Gastroesophageal sphincter (tissue), 4 donors: ENCODE measurements around the gene GAL3ST3. TPM values are rescaled to one million over a fixed set of nuclear protein-coding genes. Genes with fewer than 3 reads are reported as not detected.

Experiments used
- ATAC-seq: fragments of 150-250 bp; one replicate; pipeline ENCODE4 v1.9.1; 2016; ENCODE audit warnings: mild to moderate bottlenecking, moderate library complexity
- H3K27ac ChIP-seq, 4 donors: fragments of 200-600 bp; sonication (generic) in 3 of 4; 1 replicate in 3 of 4; 2 replicates in 1 of 4; pipeline ENCODE4 v1.5.1; 2016 to 2019
- H3K27me3 ChIP-seq: fragments of 200-600 bp; sonication (generic); one replicate; pipeline ENCODE4 v1.5.1; 2019
- H3K36me3 ChIP-seq, 2 donors: fragments of 200-600 bp; sonication (generic); one replicate each; pipeline ENCODE4 v1.5.1; 2019; ENCODE audit warnings: control low read depth in 1 of 2
- H3K4me1 ChIP-seq, 3 donors: fragments of 200-600 bp; sonication (generic); 1 replicate in 2 of 3; 2 replicates in 1 of 3; pipeline ENCODE4 v1.5.1; 2016 to 2019; ENCODE audit warnings: control low read depth in 2 of 3
- H3K4me3 ChIP-seq, 2 donors: fragments of 200-600 bp; sonication (generic); one replicate each; pipeline ENCODE4 v1.5.1; 2019; ENCODE audit warnings: mild to moderate bottlenecking in 1 of 2, moderate library complexity in 1 of 2
- H3K9me3 ChIP-seq, 3 donors: fragments of 200-600 bp; sonication (generic); one replicate each; pipeline ENCODE4 v1.5.1; 2017 to 2019; ENCODE audit warnings: control low read depth in 2 of 3
- EP300 ChIP-seq: sonication (generic); formaldehyde crosslinking; IDR thresholded peaks from one replicate; pipeline ENCODE4 v1.6.1; 2017; ENCODE audit warnings: antibody characterized with exemption, mild to moderate bottlenecking
- POLR2A ChIP-seq, 2 donors: fragments of 450-650 bp; IDR thresholded peaks; one replicate each; pipeline ENCODE4 v1.6.1; 2017; ENCODE audit warnings: antibody characterized with exemption in 2 of 2, mild to moderate bottlenecking in 2 of 2, moderate library complexity in 1 of 2
- POLR2AphosphoS5 ChIP-seq: sonication (generic); formaldehyde crosslinking; IDR thresholded peaks from one replicate; pipeline ENCODE4 v1.6.1; 2017; ENCODE audit warnings: antibody characterized with exemption
- WGBS, 2 donors: methylation state at CpG; one replicate each; pipeline ENCODE4 v1.1.5; 2018; ENCODE audit warnings: low coverage in 1 of 2; 5-methylcytosine and 5-hydroxymethylcytosine counted together
- total RNA-seq, 4 donors: library from RNA; depleted of rRNA; stranded (reverse); fragments of >200 nt; gene quantifications; one replicate each; pipeline ENCODE4 v1.1.0, GENCODE V29; 2016
- TF ChIP-seq, protein P1 (sequence below), 4 experiments: fragments of 200-600 bp in 2 of 4; fragments of 450-650 bp in 2 of 4; sonication (generic) in 1 of 4; IDR thresholded peaks; one replicate each; pipeline ENCODE4 v1.5.1; 2017 to 2019; ENCODE audit warnings: antibody characterized with exemption in 4 of 4, mild to moderate bottlenecking in 2 of 4, moderate library complexity in 2 of 4

The GAL3ST3 gene
- total RNA-seq, 4 donors from 2014 or later: 1.2 to 7.8 (median 2.2) TPM

DNA sequence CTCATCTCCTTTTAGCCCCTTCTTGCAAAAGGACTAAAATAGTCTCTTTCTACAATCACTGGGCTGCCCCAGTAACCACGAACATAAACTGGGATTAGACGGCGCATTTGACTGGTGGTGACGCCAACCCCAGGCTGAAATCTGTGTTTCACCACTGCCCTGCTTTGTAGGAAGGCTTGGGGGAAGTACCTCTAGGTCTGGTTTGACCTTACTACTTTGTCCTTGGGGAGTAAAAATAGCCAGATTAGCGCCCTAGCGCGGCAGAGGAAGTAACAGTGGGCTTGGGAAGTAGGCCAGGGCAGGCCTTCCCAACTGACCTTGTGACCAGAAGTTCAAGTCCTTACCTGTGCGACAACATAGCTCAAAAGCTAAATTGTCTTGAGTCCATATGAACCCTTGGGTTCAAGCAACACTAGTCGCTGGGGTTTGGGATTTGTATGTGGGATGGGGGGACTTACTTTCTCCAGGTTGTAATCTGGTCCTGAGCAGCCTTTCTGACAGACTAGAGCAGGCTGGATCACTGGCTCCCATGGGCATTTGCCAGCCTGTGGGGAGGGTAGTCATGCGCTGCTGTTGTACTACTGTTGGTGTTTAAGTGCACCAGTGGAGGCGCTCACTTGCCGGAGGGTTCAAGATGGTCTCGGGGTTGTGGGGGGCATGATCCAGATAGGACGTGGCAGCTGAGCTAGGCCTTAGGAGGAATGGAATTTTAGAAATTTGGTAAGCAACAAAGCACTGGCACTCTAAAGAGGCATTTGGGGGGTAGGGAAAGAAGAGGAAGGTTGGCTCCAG lies 20.2 kb upstream of the GAL3ST3 start:
- H3K4me1 ChIP-seq: peaks cover 3 to 45% (median 18%) of the 10 kb centered on the region in 3 donors
- peak; percentile 16 for ATAC-seq
- WGBS, 2 donors: 12% methylated on average over 5 of the region's 14 CpGs; no CpG with 5 or more reads in 1 of the 2 donors
- peak overlapping the region; percentile 78 to 99 for H3K4me3 ChIP-seq
- no peaks in the 10 kb centered on the region for H3K27me3 ChIP-seq
- H3K36me3 ChIP-seq: peaks cover 0 to 51% of the 10 kb centered on the region in 2 donors
- TF ChIP-seq POLR2AphosphoS5 (peak; percentile 30), POLR2A (IDR thresholded peaks at IDR 0.05) (no peak)
- TF ChIP-seq, protein P1, sequence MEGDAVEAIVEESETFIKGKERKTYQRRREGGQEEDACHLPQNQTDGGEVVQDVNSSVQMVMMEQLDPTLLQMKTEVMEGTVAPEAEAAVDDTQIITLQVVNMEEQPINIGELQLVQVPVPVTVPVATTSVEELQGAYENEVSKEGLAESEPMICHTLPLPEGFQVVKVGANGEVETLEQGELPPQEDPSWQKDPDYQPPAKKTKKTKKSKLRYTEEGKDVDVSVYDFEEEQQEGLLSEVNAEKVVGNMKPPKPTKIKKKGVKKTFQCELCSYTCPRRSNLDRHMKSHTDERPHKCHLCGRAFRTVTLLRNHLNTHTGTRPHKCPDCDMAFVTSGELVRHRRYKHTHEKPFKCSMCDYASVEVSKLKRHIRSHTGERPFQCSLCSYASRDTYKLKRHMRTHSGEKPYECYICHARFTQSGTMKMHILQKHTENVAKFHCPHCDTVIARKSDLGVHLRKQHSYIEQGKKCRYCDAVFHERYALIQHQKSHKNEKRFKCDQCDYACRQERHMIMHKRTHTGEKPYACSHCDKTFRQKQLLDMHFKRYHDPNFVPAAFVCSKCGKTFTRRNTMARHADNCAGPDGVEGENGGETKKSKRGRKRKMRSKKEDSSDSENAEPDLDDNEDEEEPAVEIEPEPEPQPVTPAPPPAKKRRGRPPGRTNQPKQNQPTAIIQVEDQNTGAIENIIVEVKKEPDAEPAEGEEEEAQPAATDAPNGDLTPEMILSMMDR (IDR thresholded peaks at IDR 0.05): no peak
- H3K9me3 ChIP-seq: no peaks in the 10 kb centered on the region
- peak overlapping the region; percentile 85 to 95 (median 90) for H3K27ac ChIP-seq

DNA sequence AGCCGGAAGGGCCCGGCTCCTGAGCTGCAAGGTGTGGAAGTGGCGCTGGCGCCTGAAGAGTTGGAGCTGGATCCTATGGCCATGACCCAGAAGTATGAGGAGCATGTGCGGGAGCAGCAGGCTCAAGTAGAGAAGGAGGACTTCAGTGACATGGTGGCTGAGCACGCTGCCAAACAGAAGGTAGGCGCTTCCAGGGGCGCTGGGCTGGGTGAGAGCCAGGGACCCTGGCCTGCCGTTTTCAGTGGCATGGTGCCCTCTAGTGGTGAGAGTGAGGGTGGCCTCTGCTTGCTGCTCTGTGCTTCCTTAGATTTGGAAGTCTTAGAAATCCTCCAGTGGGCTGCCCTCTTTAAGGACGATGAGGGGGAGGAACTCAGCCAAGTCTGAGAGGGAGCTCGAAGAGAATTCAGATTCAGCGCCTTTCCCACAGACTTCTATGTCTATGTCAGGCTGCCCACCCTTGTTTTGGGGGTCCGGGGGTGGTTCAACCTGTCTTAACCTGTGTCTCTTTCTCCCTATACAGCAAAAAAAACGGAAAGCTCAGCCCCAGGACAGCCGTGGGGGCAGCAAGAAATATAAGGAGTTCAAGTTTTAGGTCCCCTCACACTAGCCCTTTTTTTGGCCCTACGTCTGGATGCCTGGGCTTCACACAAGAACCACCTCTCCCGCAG lies 19.3 kb upstream of the GAL3ST3 start:
- peak overlapping the region; percentile 85 to 95 (median 90) for H3K27ac ChIP-seq
- no peak overlapping the region for H3K4me3 ChIP-seq
- peaks cover 3 to 45% (median 18%) of the 10 kb centered on the region in 3 donors for H3K4me1 ChIP-seq
- ATAC-seq: peak; percentile 27
- H3K27me3 ChIP-seq: no peaks in the 10 kb centered on the region
- no peaks in the 10 kb centered on the region for H3K9me3 ChIP-seq
- WGBS, 2 donors: 27 to 43% methylated on average over 2 to 3 of the region's 17 CpGs
- peaks cover 4 to 54% of the 10 kb centered on the region in 2 donors for H3K36me3 ChIP-seq
- TF ChIP-seq, protein P1 (IDR thresholded peaks at IDR 0.05): peak; percentile 76 to 93 (median 86)
- TF ChIP-seq POLR2AphosphoS5: no peak

DNA sequence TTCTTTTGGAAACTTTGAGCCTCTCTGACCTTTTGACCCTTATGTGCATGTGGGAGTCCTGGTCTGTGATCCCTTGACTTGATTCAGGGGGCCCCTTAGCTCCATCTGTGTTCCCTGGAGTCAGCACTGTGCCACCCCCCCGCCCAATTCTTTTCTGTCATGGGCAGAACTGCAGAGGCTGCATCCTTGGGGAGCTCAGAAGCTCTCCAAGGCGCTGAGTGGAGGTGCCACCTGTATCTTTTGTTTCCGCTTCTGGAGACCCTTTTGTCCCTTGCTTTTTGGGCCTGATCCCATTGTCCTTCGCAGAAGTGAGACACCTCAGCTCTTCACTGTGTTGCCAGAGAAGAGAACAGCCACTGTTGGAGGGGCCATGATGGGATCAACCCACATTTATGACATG lies 18.7 kb upstream of the GAL3ST3 start:
- Histone ChIP-seq H3K27ac (peak overlapping the region in 3 of 4 donors; percentile 90 to 95 (median 91)), H3K27me3 (no peaks in the 10 kb centered on the region), H3K36me3 (peaks cover 4 to 61% of the 10 kb centered on the region in 2 donors), H3K9me3 (no peaks in the 10 kb centered on the region), H3K4me1 (peaks cover 3 to 41% (median 18%) of the 10 kb centered on the region in 3 donors), H3K4me3 (no peak overlapping the region)
- no CpG with 5 or more reads among the region's 4 CpGs for WGBS, 2 donors
- no peak for ATAC-seq
- no peak for TF ChIP-seq EP300
- TF ChIP-seq POLR2A (IDR thresholded peaks at IDR 0.05): no peak
- TF ChIP-seq, protein P1 (IDR thresholded peaks at IDR 0.05): no peak
- no peak for TF ChIP-seq POLR2AphosphoS5

DNA sequence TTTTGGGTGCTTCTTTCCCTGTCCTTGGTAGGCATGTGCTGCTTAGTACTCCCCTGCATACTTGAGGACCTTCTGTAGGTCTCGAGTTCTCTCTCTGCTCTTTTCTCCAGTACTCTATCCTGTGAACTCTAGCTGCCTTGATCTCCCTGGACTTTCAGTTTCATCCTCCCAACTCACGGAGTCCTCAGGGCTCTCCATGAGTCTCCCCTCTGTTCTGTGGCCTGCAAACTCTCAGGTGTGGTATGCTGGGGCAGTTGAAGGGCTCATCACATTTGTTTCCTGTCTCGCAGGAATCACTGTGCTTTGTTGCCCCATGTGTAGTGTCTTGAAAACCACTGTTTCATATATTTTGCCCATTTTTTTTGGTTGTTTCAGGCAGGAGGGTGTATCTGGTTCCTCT lies 17.8 kb upstream of the GAL3ST3 start:
- Histone ChIP-seq H3K36me3 (peaks cover 6 to 70% of the 10 kb centered on the region in 2 donors), H3K27me3 (no peaks in the 10 kb centered on the region), H3K27ac (peak overlapping the region in 1 of 4 donors; percentile 95), H3K9me3 (no peaks in the 10 kb centered on the region), H3K4me1 (peaks cover 3 to 32% (median 18%) of the 10 kb centered on the region in 3 donors), H3K4me3 (no peak overlapping the region)
- TF ChIP-seq POLR2AphosphoS5 (no peak), EP300 (no peak), POLR2A (IDR thresholded peaks at IDR 0.05) (no peak)
- TF ChIP-seq, protein P1 (IDR thresholded peaks at IDR 0.05): no peak
- WGBS, 2 donors: 77 to 84% methylated on average over 2 of the region's 3 CpGs
- no peak for ATAC-seq
